Choroid plexus epithelial cell (primary cell): Measurements from ENCODE around the gene TIMP3.

Experiments used
- DNase-seq: peaks from one replicate; pipeline ENCODE4 v3.0.0-alpha.2; 2010; ENCODE audit warnings: low read depth
- H3K4me3 ChIP-seq: 2 replicates; pipeline ENCODE4 v1.5.1; 2011; ENCODE audit warnings: low read depth, mild to moderate bottlenecking, control low read depth, low read length, moderate library complexity
- CTCF ChIP-seq: conservative IDR thresholded peaks from 2 replicates; pipeline ENCODE4 v1.5.1; 2011; ENCODE audit warnings: low read depth, mild to moderate bottlenecking, control low read depth, inconsistent platforms, low read length, moderate library complexity

TIMP3 gene

GRCh38 chr22:32808038-32808445 is 6.5 kb downstream of the TIMP3 start:
- DNase-seq: no peak
- H3K4me3 ChIP-seq: no peak overlapping the region
- no peak for TF ChIP-seq CTCF

DNA sequence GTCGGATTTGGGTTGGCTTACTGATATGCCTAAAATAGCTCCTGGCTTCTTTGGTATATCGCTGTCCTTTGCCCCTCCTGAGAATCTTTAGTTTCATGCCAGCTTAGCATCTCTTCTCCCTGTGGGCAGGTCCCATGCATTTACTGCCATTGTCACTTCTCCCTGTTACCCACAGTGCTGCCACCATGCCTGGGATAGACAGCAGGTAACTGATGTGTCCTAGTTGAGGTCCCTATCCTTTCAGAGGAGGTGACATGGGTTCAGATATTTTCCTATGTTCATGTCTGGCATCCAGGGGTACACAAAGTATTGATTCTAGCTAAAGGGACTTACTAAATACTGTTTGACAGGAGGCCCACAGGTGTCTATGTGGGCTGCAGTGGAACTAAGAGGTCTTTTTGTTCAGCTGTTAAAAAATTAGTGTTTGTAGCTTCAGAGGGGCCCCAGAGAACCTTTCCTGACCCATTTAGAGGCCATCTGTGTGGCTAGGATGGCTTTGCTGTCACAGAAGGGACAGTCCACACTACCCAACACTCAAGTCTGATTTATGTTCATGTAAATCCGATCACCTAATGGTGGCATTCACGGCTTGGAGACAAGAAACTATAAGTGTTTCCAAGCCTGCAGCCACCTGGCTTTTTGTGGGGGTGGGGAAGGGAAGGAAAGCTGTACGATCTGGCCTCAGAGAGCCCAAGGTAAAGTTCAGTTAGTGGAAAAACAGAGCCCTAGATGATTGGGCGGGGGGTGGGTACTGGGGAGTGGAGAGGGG is 8.5 kb downstream of the TIMP3 start:
- TF ChIP-seq CTCF: no peak
- H3K4me3 ChIP-seq: no peak overlapping the region
- DNase-seq: no peak

GRCh38 chr22:32810555-32811133 is 9.1 kb downstream of the TIMP3 start:
- H3K4me3 ChIP-seq: no peak overlapping the region
- no peak for TF ChIP-seq CTCF
- DNase-seq: peak; percentile 68

DNA sequence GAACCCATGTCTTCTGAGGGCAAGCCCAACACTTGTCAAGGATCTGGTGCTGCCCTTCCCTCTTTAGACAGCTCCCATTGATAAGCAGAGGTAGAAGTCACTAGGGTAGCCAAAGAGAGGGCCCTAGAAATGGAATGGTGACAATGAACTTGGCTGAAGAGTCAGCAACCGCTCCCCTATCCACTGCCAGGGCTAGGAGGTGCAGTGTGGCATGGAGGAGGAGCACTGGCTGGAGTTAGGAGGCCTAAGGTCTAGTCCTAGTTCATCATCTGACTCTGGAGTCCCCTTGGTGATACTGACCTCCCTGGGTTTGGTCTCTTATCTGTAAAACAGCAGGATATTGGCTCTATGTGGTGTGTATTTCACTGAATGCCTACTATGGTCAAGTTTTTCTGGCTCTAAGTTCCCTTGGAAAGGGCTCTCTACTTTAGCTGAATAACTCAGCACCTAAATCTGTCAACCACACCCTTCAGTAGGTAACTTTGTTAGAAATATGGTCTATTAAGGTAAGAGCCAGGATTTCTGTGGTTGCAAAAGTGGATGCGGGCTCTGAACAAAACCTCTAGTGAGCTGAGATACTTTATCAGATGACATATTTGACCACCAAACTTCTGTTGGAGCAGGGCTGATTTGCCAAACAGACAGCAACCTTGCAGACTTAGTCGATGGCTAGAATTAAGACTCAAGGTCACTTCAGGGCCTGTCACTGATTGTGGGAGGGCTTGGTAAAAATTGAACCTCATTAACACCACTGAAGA is 10.5 kb downstream of the TIMP3 start:
- no peak overlapping the region for H3K4me3 ChIP-seq
- DNase-seq: no peak
- no peak for TF ChIP-seq CTCF

- peak; percentile 35 for DNase-seq
- H3K4me3 ChIP-seq: no peak overlapping the region
- no peak for TF ChIP-seq CTCF
These were observed 12.9 kb downstream of the TIMP3 start for GRCh38 chr22:32814285-32814860.

- no peak for DNase-seq
- no peak for TF ChIP-seq CTCF
- H3K4me3 ChIP-seq: no peak overlapping the region
These were observed 13.6 kb downstream of the TIMP3 start for GRCh38 chr22:32815059-32815458.
